HEK293 (cell line): ENCODE data around the gene EPHA4.

Experiments
- CTCF ChIA-PET: fragments of 350-600 bp; formaldehyde crosslinking; extraction: SDS; loops from one replicate; lab custom pipeline; 2021; ENCODE audit warnings: antibody characterized with exemption; lab: Yijun Ruan, JAX
- POLR2A ChIA-PET: fragments of 300-600 bp; formaldehyde crosslinking; extraction: SDS; loops from one replicate; lab custom pipeline; 2020; ENCODE audit warnings: antibody characterized with exemption, inconsistent platforms; lab: Yijun Ruan, JAX
- H3K27ac ChIP-seq: fragments of 200-500 bp; sonication (Bioruptor generic); 2 replicates; pipeline ENCODE4 v1.5.1; 2014; ENCODE audit warnings: low read depth, low read length, control low read depth, inconsistent platforms; ENCODE audit errors: extremely low read depth
- H3K36me3 ChIP-seq, 2 experiments: fragments of 200-500 bp in 1 of 2; sonication (Bioruptor generic) in 1 of 2; 1 replicate in 1 of 2; 2 replicates in 1 of 2; pipeline ENCODE4 v1.5.1; 2014 to 2017; ENCODE audit warnings: inconsistent platforms in 2 of 2, low read length in 2 of 2; ENCODE audit not compliant: control insufficient read depth in 2 of 2, insufficient read depth in 1 of 2
- H3K4me1 ChIP-seq: fragments of 200-500 bp; sonication (Bioruptor generic); 2 replicates; pipeline ENCODE4 v1.5.1; 2014; ENCODE audit warnings: mild to moderate bottlenecking, low read length, inconsistent platforms; ENCODE audit not compliant: control insufficient read depth, insufficient read depth
- H3K4me3 ChIP-seq: 2 replicates; pipeline ENCODE4 v1.5.1; 2011; ENCODE audit warnings: low read depth, mild to moderate bottlenecking, control low read depth, low read length, moderate library complexity
- H3K9me3 ChIP-seq: fragments of 200-500 bp; sonication (Bioruptor generic); 2 replicates; pipeline ENCODE4 v1.5.1; 2014; ENCODE audit warnings: low read depth, low read length, inconsistent platforms; ENCODE audit not compliant: control insufficient read depth, insufficient read depth
- KLF16 ChIP-seq: fragments of 450-650 bp; formaldehyde crosslinking; IDR thresholded peaks from 2 replicates; pipeline ENCODE4 v1.5.1; 2017; ENCODE audit warnings: missing biosample characterization, missing genetic modification characterization
- OSR2 ChIP-seq: fragments of 450-650 bp; formaldehyde crosslinking; IDR thresholded peaks from 2 replicates; pipeline ENCODE4 v1.5.1; 2016; ENCODE audit warnings: missing biosample characterization, missing genetic modification characterization
- TCF7L2 ChIP-seq: IDR thresholded peaks from 2 replicates; pipeline ENCODE4 v1.6.1; 2011; ENCODE audit warnings: low read depth, mild to moderate bottlenecking, inconsistent platforms, low read length, moderate library complexity, borderline replicate concordance
- YY1 ChIP-seq: fragments of 450-650 bp; formaldehyde crosslinking; IDR thresholded peaks from 2 replicates; pipeline ENCODE4 v1.5.1; 2018; ENCODE audit warnings: missing biosample characterization, missing genetic modification characterization
- ZBTB20 ChIP-seq: fragments of 450-650 bp; formaldehyde crosslinking; IDR thresholded peaks from 2 replicates; pipeline ENCODE4 v1.5.1; 2016; ENCODE audit warnings: missing biosample characterization, missing genetic modification characterization
- ZFP41 ChIP-seq: fragments of 450-650 bp; formaldehyde crosslinking; IDR thresholded peaks from 2 replicates; pipeline ENCODE4 v1.5.1; 2016; ENCODE audit warnings: missing biosample characterization, missing genetic modification characterization, borderline replicate concordance
- ZNF121 ChIP-seq: fragments of 450-650 bp; formaldehyde crosslinking; IDR thresholded peaks from 2 replicates; pipeline ENCODE4 v1.5.1; 2016; ENCODE audit warnings: missing biosample characterization, missing genetic modification characterization
- ZNF140 ChIP-seq: fragments of 450-650 bp; formaldehyde crosslinking; IDR thresholded peaks from 2 replicates; pipeline ENCODE4 v1.5.1; 2016; ENCODE audit warnings: missing biosample characterization, missing genetic modification characterization
- ZNF16 ChIP-seq: fragments of 450-650 bp; formaldehyde crosslinking; IDR thresholded peaks from 2 replicates; pipeline ENCODE4 v1.5.1; 2016; ENCODE audit warnings: low read depth, missing biosample characterization, missing genetic modification characterization
- ZNF404 ChIP-seq: fragments of 450-650 bp; formaldehyde crosslinking; IDR thresholded peaks from 2 replicates; pipeline ENCODE4 v1.5.1; 2017; ENCODE audit warnings: missing biosample characterization, missing genetic modification characterization
- ZNF416 ChIP-seq: fragments of 450-650 bp; formaldehyde crosslinking; IDR thresholded peaks from 2 replicates; pipeline ENCODE4 v1.5.1; 2016; ENCODE audit warnings: missing biosample characterization, missing genetic modification characterization
- ZNF843 ChIP-seq: fragments of 450-650 bp; formaldehyde crosslinking; IDR thresholded peaks from 2 replicates; pipeline ENCODE4 v1.5.1; 2016; ENCODE audit warnings: missing biosample characterization, missing genetic modification characterization
- ZXDB ChIP-seq: fragments of 450-650 bp; formaldehyde crosslinking; IDR thresholded peaks from 2 replicates; pipeline ENCODE4 v1.5.1; 2016; ENCODE audit warnings: missing biosample characterization, missing genetic modification characterization
- TF ChIP-seq, protein P1 (sequence below): sonication (generic); formaldehyde crosslinking; IDR thresholded peaks from 2 replicates; pipeline ENCODE4 v1.8.1; 2022; ENCODE audit warnings: mild to moderate bottlenecking, moderate library complexity, missing genetic modification reagents
- TF ChIP-seq, protein P2 (sequence below): fragments of 450-650 bp; formaldehyde crosslinking; IDR thresholded peaks from 2 replicates; pipeline ENCODE4 v1.5.1; 2016; ENCODE audit warnings: missing biosample characterization, missing genetic modification characterization
- TF ChIP-seq, protein P3 (sequence below): fragments of 450-650 bp; formaldehyde crosslinking; IDR thresholded peaks from 2 replicates; pipeline ENCODE4 v1.5.1; 2017; ENCODE audit warnings: missing biosample characterization, missing genetic modification characterization
- TF ChIP-seq, protein P4 (sequence below): fragments of 450-650 bp; formaldehyde crosslinking; IDR thresholded peaks from 2 replicates; pipeline ENCODE4 v1.5.1; 2016; ENCODE audit warnings: missing biosample characterization, missing genetic modification characterization

Gene EPHA4

DNA sequence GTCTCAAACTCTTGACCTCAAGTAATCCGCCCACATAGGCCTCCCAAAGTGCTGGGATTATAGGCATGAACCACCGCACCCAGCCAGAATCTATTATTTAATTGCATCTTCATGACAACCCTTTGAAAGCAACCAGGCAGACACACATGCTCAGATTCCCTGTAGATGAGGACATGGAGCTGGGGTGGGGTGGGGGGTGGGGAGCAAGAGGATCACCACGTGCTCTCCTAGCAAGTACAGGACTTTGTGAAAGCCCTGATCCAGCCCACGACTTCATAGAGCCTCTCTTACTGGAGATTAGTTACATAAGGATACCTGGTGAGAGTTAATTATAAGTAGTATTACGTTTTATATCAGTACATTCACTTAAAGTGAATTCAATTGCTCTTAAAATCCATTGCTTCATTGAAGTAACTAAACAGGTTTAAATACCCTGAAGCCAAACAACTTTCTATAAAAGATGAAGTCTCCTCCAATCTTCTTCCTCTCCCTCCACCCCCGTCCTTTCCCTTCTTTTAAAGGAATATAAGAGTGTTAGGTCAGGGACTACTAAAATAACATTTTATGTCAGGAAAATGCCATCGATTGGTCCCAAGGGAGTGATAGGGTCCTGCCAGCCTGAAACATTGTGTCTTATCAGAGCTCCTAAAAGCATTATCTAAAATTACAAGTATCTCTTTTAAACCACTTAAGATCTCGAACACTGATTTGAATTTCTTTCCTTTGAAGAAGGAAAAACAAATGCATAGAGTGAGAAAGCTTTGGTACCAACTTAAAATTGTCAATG lies 123.9 kb downstream of the EPHA4 start:
- ChIA-PET CTCF (interaction anchor here (0.7 kb wide), 1 partner anchor 1496 kb away, joined by 3 read pairs; no protein-coding TSS in a partner anchor), POLR2A (no interaction called here)
- Histone ChIP-seq H3K27ac (no peak overlapping the region), H3K4me1 (peaks cover 10% of the 10 kb centered on the region), H3K9me3 (no peaks in the 10 kb centered on the region), H3K4me3 (no peak overlapping the region), H3K36me3 (peaks cover 3 to 12% of the 10 kb centered on the region in 2 experiments; a peak in 2 of 3 replicates)
- TF ChIP-seq YY1 (tag by site-specific recombination): no peak
- no peak for TF ChIP-seq ZFP41
- TF ChIP-seq, protein P1, sequence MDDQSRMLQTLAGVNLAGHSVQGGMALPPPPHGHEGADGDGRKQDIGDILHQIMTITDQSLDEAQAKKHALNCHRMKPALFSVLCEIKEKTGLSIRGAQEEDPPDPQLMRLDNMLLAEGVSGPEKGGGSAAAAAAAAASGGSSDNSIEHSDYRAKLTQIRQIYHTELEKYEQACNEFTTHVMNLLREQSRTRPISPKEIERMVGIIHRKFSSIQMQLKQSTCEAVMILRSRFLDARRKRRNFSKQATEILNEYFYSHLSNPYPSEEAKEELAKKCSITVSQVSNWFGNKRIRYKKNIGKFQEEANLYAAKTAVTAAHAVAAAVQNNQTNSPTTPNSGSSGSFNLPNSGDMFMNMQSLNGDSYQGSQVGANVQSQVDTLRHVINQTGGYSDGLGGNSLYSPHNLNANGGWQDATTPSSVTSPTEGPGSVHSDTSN (CRISPR knock-in tag): no peak
- no peak for TF ChIP-seq ZNF121
- no peak for TF ChIP-seq ZNF140
- peak; percentile 35; the same call in 1 of the 2 replicates for TF ChIP-seq OSR2 (tag by site-specific recombination)
- TF ChIP-seq KLF16 (tag by site-specific recombination): no peak
- TF ChIP-seq ZXDB (tag by site-specific recombination): peak; percentile 31; the same call in 1 of the 2 replicates
- TF ChIP-seq, protein P2, sequence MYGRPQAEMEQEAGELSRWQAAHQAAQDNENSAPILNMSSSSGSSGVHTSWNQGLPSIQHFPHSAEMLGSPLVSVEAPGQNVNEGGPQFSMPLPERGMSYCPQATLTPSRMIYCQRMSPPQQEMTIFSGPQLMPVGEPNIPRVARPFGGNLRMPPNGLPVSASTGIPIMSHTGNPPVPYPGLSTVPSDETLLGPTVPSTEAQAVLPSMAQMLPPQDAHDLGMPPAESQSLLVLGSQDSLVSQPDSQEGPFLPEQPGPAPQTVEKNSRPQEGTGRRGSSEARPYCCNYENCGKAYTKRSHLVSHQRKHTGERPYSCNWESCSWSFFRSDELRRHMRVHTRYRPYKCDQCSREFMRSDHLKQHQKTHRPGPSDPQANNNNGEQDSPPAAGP: no peak
- TF ChIP-seq, protein P3, sequence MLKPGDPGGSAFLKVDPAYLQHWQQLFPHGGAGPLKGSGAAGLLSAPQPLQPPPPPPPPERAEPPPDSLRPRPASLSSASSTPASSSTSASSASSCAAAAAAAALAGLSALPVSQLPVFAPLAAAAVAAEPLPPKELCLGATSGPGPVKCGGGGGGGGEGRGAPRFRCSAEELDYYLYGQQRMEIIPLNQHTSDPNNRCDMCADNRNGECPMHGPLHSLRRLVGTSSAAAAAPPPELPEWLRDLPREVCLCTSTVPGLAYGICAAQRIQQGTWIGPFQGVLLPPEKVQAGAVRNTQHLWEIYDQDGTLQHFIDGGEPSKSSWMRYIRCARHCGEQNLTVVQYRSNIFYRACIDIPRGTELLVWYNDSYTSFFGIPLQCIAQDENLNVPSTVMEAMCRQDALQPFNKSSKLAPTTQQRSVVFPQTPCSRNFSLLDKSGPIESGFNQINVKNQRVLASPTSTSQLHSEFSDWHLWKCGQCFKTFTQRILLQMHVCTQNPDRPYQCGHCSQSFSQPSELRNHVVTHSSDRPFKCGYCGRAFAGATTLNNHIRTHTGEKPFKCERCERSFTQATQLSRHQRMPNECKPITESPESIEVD (tag by site-specific recombination): peak; percentile 60
- TF ChIP-seq, protein P4, sequence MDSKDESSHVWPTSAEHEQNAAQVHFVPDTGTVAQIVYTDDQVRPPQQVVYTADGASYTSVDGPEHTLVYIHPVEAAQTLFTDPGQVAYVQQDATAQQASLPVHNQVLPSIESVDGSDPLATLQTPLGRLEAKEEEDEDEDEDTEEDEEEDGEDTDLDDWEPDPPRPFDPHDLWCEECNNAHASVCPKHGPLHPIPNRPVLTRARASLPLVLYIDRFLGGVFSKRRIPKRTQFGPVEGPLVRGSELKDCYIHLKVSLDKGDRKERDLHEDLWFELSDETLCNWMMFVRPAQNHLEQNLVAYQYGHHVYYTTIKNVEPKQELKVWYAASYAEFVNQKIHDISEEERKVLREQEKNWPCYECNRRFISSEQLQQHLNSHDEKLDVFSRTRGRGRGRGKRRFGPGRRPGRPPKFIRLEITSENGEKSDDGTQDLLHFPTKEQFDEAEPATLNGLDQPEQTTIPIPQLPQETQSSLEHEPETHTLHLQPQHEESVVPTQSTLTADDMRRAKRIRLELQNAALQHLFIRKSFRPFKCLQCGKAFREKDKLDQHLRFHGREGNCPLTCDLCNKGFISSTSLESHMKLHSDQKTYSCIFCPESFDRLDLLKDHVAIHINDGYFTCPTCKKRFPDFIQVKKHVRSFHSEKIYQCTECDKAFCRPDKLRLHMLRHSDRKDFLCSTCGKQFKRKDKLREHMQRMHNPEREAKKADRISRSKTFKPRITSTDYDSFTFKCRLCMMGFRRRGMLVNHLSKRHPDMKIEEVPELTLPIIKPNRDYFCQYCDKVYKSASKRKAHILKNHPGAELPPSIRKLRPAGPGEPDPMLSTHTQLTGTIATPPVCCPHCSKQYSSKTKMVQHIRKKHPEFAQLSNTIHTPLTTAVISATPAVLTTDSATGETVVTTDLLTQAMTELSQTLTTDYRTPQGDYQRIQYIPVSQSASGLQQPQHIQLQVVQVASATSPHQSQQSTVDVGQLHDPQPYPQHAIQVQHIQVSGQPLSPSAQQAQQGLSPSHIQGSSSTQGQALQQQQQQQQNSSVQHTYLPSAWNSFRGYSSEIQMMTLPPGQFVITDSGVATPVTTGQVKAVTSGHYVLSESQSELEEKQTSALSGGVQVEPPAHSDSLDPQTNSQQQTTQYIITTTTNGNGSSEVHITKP: peak; percentile 35; the same call in 1 of the 2 replicates
- peak; percentile 59; the same call in 1 of the 2 replicates for TF ChIP-seq ZNF843 (tag by site-specific recombination)
- TF ChIP-seq ZNF404 (tag by site-specific recombination): no peak
- TF ChIP-seq ZBTB20: no peak
- peak; percentile 88 for TF ChIP-seq TCF7L2

DNA sequence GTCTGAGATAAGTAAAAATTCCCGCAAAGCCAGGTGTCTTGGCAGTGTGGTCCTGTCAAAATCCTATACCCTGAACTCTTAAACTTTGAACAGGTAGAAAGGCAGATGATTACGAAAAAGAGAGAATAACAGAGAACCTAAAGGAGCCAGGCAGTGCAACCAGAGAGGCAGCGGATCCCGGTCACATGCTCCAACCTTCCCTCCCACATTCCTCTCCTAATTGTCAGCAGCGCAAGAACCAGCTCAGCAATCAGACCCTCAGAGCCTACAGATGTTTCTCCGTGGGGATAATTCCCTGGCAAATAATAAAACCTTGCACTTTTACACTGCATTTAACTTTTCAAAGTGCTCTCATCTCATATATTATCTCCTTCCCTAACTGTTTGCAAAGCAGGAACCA lies 124.8 kb downstream of the EPHA4 start:
- H3K27ac ChIP-seq: no peak overlapping the region
- TF ChIP-seq ZNF416 (tag by site-specific recombination) (no peak), ZNF16 (tag by site-specific recombination) (no peak)
- TF ChIP-seq, all 188 proteins: peak for 0
- no peak overlapping the region for H3K4me3 ChIP-seq
- ChIA-PET POLR2A (no interaction called here), CTCF (interaction anchor here (0.7 kb wide), 1 partner anchor 1495 kb away, joined by 3 read pairs; no protein-coding TSS in a partner anchor)
- peaks cover 10 to 20% of the 10 kb centered on the region in 2 experiments; a peak in 2 of 3 replicates for H3K36me3 ChIP-seq
- H3K9me3 ChIP-seq: no peaks in the 10 kb centered on the region
- H3K4me1 ChIP-seq: peaks cover 10% of the 10 kb centered on the region
